Measurements from ENCODE around the gene UMAD1.

Gene UMAD1

GRCh38 chr7:7751243-7752092 lies 110.9 kb downstream of the UMAD1 start:
- no peak for TF ChIP-seq CTCF (IDR thresholded peaks at IDR 0.05)
- TF ChIP-seq ZFX (IDR thresholded peaks at IDR 0.05; ENCODE audit: borderline replicate concordance) = no peak
- no peak overlapping the region for H3K27ac ChIP-seq

GRCh38 chr7:7756577-7756976 lies 116.0 kb downstream of the UMAD1 start:
- TF ChIP-seq CTCF (IDR thresholded peaks at IDR 0.05) = no peak
- no peak for TF ChIP-seq ZFX (IDR thresholded peaks at IDR 0.05; ENCODE audit: borderline replicate concordance)
- H3K27ac ChIP-seq = no peak overlapping the region

GRCh38 chr7:7757576-7757975 lies 117.0 kb downstream of the UMAD1 start:
- H3K27ac ChIP-seq = no peak overlapping the region
- TF ChIP-seq ZFX (IDR thresholded peaks at IDR 0.05; ENCODE audit: borderline replicate concordance) = no peak
- TF ChIP-seq CTCF (IDR thresholded peaks at IDR 0.05) = no peak

- TF ChIP-seq CTCF (IDR thresholded peaks at IDR 0.05) = peak; percentile 76
- no peak for TF ChIP-seq ZFX (IDR thresholded peaks at IDR 0.05; ENCODE audit: borderline replicate concordance)
- H3K27ac ChIP-seq = peak overlapping the region; percentile 57
These were observed 120.9 kb downstream of the UMAD1 start for GRCh38 chr7:7761340-7761973.

GRCh38 chr7:7761974-7762779 lies 121.6 kb downstream of the UMAD1 start:
- no peak for TF ChIP-seq CTCF (IDR thresholded peaks at IDR 0.05)
- H3K27ac ChIP-seq = peak overlapping the region; percentile 57

- TF ChIP-seq ZFX (IDR thresholded peaks at IDR 0.05; ENCODE audit: borderline replicate concordance) (no peak), CTCF (IDR thresholded peaks at IDR 0.05) (peak; percentile 74)
- peak overlapping the region; percentile 55 for H3K27ac ChIP-seq
These were observed 124.2 kb downstream of the UMAD1 start for GRCh38 chr7:7764520-7765396.

Data from 22Rv1 (cell line).